ENCODE results near the gene ZFP90.
A peak's percentile ranks its signal among the peaks of the same experiment; 100 is the strongest.

Gene ZFP90

GRCh38 chr16:68538880-68539701 is at the start of gene ZFP90:
TSS of gene ZFP90 (plus strand) at chr16:68539291. CDS start at chr16:68539793, 502 bp downstream.
- TF ChIP-seq TAF1 (IDR thresholded peaks at IDR 0.05; ENCODE audit: low read depth) (peak; percentile 69), ZBTB7A (IDR thresholded peaks at IDR 0.05; ENCODE audit: low read depth) (peak; percentile 98), MAX (IDR thresholded peaks at IDR 0.05) (peak; percentile 71), TCF12 (IDR thresholded peaks at IDR 0.05; ENCODE audit: low read depth) (no peak), CEBPB (IDR thresholded peaks at IDR 0.05) (no peak), EGR1 (IDR thresholded peaks at IDR 0.05) (no peak), EP300 (IDR thresholded peaks at IDR 0.05; ENCODE audit: borderline replicate concordance) (no peak), YY1 (IDR thresholded peaks at IDR 0.05; ENCODE audit: low read depth) (peak; percentile 86)

DNA sequence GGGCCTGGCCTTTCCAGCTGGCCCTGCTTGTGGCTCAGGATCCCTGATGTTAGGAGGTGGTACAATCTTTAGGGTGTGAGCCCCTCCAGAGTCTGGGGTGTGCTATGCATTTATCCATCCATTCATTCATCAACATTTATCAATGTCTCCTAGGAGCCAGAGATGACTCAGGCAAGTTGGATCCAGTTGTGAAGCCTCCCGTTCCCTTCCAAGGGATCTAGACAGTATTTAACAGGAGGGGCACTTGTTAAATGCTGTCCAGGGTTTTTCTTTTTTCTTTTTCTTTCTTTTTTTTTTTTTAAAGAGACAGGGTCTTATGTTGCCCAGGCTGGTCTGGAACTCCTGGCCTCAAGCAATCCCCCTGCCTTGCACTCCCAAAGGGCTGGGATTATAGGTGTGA is 48.7 kb upstream of the ZFP90 start:
- TF ChIP-seq EP300 (IDR thresholded peaks at IDR 0.05; ENCODE audit: borderline replicate concordance) (no peak), MAX (IDR thresholded peaks at IDR 0.05) (no peak), YY1 (IDR thresholded peaks at IDR 0.05; ENCODE audit: low read depth) (no peak), NFIC (IDR thresholded peaks at IDR 0.05) (no peak), RAD21 (IDR thresholded peaks at IDR 0.05; ENCODE audit: low read depth) (no peak), TEAD4 (IDR thresholded peaks at IDR 0.05) (no peak), CEBPB (IDR thresholded peaks at IDR 0.05) (no peak), TAF1 (IDR thresholded peaks at IDR 0.05; ENCODE audit: low read depth) (no peak), EGR1 (IDR thresholded peaks at IDR 0.05) (no peak), USF1 (IDR thresholded peaks at IDR 0.05) (no peak), ZBTB7A (IDR thresholded peaks at IDR 0.05; ENCODE audit: low read depth) (no peak), FOXM1 (IDR thresholded peaks at IDR 0.05; ENCODE audit: borderline replicate concordance, low read depth) (no peak), CREB1 (IDR thresholded peaks at IDR 0.05; ENCODE audit: low read depth) (no peak), TCF12 (IDR thresholded peaks at IDR 0.05; ENCODE audit: low read depth) (no peak)
- TF ChIP-seq, protein P1, sequence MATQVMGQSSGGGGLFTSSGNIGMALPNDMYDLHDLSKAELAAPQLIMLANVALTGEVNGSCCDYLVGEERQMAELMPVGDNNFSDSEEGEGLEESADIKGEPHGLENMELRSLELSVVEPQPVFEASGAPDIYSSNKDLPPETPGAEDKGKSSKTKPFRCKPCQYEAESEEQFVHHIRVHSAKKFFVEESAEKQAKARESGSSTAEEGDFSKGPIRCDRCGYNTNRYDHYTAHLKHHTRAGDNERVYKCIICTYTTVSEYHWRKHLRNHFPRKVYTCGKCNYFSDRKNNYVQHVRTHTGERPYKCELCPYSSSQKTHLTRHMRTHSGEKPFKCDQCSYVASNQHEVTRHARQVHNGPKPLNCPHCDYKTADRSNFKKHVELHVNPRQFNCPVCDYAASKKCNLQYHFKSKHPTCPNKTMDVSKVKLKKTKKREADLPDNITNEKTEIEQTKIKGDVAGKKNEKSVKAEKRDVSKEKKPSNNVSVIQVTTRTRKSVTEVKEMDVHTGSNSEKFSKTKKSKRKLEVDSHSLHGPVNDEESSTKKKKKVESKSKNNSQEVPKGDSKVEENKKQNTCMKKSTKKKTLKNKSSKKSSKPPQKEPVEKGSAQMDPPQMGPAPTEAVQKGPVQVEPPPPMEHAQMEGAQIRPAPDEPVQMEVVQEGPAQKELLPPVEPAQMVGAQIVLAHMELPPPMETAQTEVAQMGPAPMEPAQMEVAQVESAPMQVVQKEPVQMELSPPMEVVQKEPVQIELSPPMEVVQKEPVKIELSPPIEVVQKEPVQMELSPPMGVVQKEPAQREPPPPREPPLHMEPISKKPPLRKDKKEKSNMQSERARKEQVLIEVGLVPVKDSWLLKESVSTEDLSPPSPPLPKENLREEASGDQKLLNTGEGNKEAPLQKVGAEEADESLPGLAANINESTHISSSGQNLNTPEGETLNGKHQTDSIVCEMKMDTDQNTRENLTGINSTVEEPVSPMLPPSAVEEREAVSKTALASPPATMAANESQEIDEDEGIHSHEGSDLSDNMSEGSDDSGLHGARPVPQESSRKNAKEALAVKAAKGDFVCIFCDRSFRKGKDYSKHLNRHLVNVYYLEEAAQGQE (IDR thresholded peaks at IDR 0.05; ENCODE audit: low read depth), result no peak

- TF ChIP-seq NFIC (IDR thresholded peaks at IDR 0.05) (peak; percentile 80), YY1 (IDR thresholded peaks at IDR 0.05; ENCODE audit: low read depth) (peak; percentile 23; the same call in 1 of the 2 replicates), CEBPB (IDR thresholded peaks at IDR 0.05) (no peak; the same call in 1 of the 2 replicates), TAF1 (IDR thresholded peaks at IDR 0.05; ENCODE audit: low read depth) (no peak), FOXM1 (IDR thresholded peaks at IDR 0.05; ENCODE audit: borderline replicate concordance, low read depth) (no peak), ZBTB7A (IDR thresholded peaks at IDR 0.05; ENCODE audit: low read depth) (0 out of 2 replicates have a peak, but pooled peaks have one; percentile 50), RAD21 (IDR thresholded peaks at IDR 0.05; ENCODE audit: low read depth) (no peak), EGR1 (IDR thresholded peaks at IDR 0.05) (no peak), EP300 (IDR thresholded peaks at IDR 0.05; ENCODE audit: borderline replicate concordance) (peak; percentile 86; the same call in 1 of the 2 replicates), USF1 (IDR thresholded peaks at IDR 0.05) (peak; percentile 96), TCF12 (IDR thresholded peaks at IDR 0.05; ENCODE audit: low read depth) (peak; percentile 99), TEAD4 (IDR thresholded peaks at IDR 0.05) (peak; percentile 72), CREB1 (IDR thresholded peaks at IDR 0.05; ENCODE audit: low read depth) (no peak), MAX (IDR thresholded peaks at IDR 0.05) (peak; percentile 82)
- TF ChIP-seq, protein P1 (IDR thresholded peaks at IDR 0.05; ENCODE audit: low read depth), result no peak
Measured at GRCh38 chr16:68490829-68491575, 48.1 kb upstream of the ZFP90 start.

- TF ChIP-seq TAF1 (IDR thresholded peaks at IDR 0.05; ENCODE audit: low read depth), result no peak
- no peak for TF ChIP-seq USF1 (IDR thresholded peaks at IDR 0.05)
- no peak for TF ChIP-seq NFIC (IDR thresholded peaks at IDR 0.05)
- no peak for TF ChIP-seq TCF12 (IDR thresholded peaks at IDR 0.05; ENCODE audit: low read depth)
- no peak for TF ChIP-seq EGR1 (IDR thresholded peaks at IDR 0.05)
- TF ChIP-seq CEBPB (IDR thresholded peaks at IDR 0.05), result no peak
- no peak for TF ChIP-seq EP300 (IDR thresholded peaks at IDR 0.05; ENCODE audit: borderline replicate concordance)
- TF ChIP-seq TEAD4 (IDR thresholded peaks at IDR 0.05), result no peak
- TF ChIP-seq RAD21 (IDR thresholded peaks at IDR 0.05; ENCODE audit: low read depth), result no peak
- no peak for TF ChIP-seq ZBTB7A (IDR thresholded peaks at IDR 0.05; ENCODE audit: low read depth)
- no peak for TF ChIP-seq FOXM1 (IDR thresholded peaks at IDR 0.05; ENCODE audit: borderline replicate concordance, low read depth)
- no peak for TF ChIP-seq CREB1 (IDR thresholded peaks at IDR 0.05; ENCODE audit: low read depth)
- no peak for TF ChIP-seq MAX (IDR thresholded peaks at IDR 0.05)
- no peak for TF ChIP-seq YY1 (IDR thresholded peaks at IDR 0.05; ENCODE audit: low read depth)
- TF ChIP-seq, protein P1 (IDR thresholded peaks at IDR 0.05; ENCODE audit: low read depth), result no peak
Measured at GRCh38 chr16:68491576-68491950, 47.5 kb upstream of the ZFP90 start.

Measured in Ishikawa (cell line).